Naive B cell (primary cell): ENCODE data around the gene CBFA2T3. TPM values are rescaled to one million over a fixed set of nuclear protein-coding genes. Genes with fewer than 3 reads are reported as not detected.

Experiments used
- ATAC-seq, 2 donors: fragments of 150-1000 bp; cut with Tn5 transposase; 2 replicates each; pipeline ENCODE4 v1.10.0; 2021; ENCODE audit warnings: low read depth in 2 of 2, mild to moderate bottlenecking in 2 of 2, moderate library complexity in 2 of 2
- DNase-seq: peaks from one replicate; pipeline ENCODE4 v3.0.0; 2022
- H3K27ac Mint-ChIP-seq, 6 donors: one replicate each; pipeline ENCODE4 v1.8.0; 2020 to 2022; ENCODE audit warnings: mild to moderate bottlenecking in 6 of 6, mixed read lengths in 6 of 6, moderate library complexity in 5 of 6, inconsistent platforms in 2 of 6
- H3K27me3 Mint-ChIP-seq, 3 donors: one replicate each; pipeline ENCODE4 v1.8.0; 2021 to 2022; ENCODE audit warnings: mixed read lengths in 3 of 3, mild to moderate bottlenecking in 1 of 3
- H3K36me3 Mint-ChIP-seq, 2 donors: one replicate each; pipeline ENCODE4 v1.8.0; 2020 to 2022; ENCODE audit warnings: mixed read lengths in 2 of 2, inconsistent platforms in 1 of 2, mild to moderate bottlenecking in 1 of 2
- H3K4me1 Mint-ChIP-seq, 3 donors: one replicate each; pipeline ENCODE4 v1.8.0; 2020 to 2022; ENCODE audit warnings: mixed read lengths in 3 of 3, inconsistent platforms in 1 of 3, mild to moderate bottlenecking in 1 of 3, moderate library complexity in 1 of 3
- H3K4me3 Mint-ChIP-seq, 8 donors: one replicate each; pipeline ENCODE4 v1.8.0; 2020 to 2022; ENCODE audit warnings: mild to moderate bottlenecking in 8 of 8, mixed read lengths in 8 of 8, moderate library complexity in 8 of 8, inconsistent platforms in 2 of 8
- H3K9me3 Mint-ChIP-seq, 7 donors: one replicate each; pipeline ENCODE4 v1.8.0; 2020 to 2022; ENCODE audit warnings: mixed read lengths in 7 of 7, mild to moderate bottlenecking in 5 of 7, inconsistent platforms in 2 of 7, moderate library complexity in 1 of 7
- polyA plus RNA-seq, 6 donors: library from polyadenylated mRNA; unstranded; fragments of 300-500 nt; fragmentation: Illumina TruSeq; gene quantifications; one replicate each; pipeline ENCODE4 v1.2.3, GENCODE V29; 2021; ENCODE audit warnings: low read depth in 6 of 6

Gene CBFA2T3
- polyA plus RNA-seq, 6 donors from 2014 or later = 0.14 to 19.0 (median 10.0) TPM

GRCh38 chr16:88911136-88911945, 65.7 kb downstream of the CBFA2T3 start:
- Mint-ChIP-seq H3K27ac (peak overlapping the region; percentile 70 to 96 (median 90)), H3K36me3 (no peaks in the 10 kb centered on the region), H3K4me3 (peak overlapping the region in 5 of 8 donors; percentile 24 to 61 (median 35)), H3K4me1 (peaks cover 34 to 47% (median 35%) of the 10 kb centered on the region in 3 donors), H3K27me3 (no peaks in the 10 kb centered on the region), H3K9me3 (no peaks in the 10 kb centered on the region)
- peak; percentile 69 for DNase-seq
- ATAC-seq = peak; percentile 77 to 82

- Mint-ChIP-seq H3K27me3 (no peaks in the 10 kb centered on the region), H3K36me3 (no peaks in the 10 kb centered on the region), H3K9me3 (no peaks in the 10 kb centered on the region), H3K4me3 (peak overlapping the region in 3 of 8 donors; percentile 24 to 61 (median 24)), H3K27ac (peak overlapping the region; percentile 80 to 96 (median 91)), H3K4me1 (peaks cover 32 to 46% (median 33%) of the 10 kb centered on the region in 3 donors)
- DNase-seq (no peak), ATAC-seq (peak in 1 of 2 donors; percentile 19)
Measured at GRCh38 chr16:88910284-88911135, 66.5 kb downstream of the CBFA2T3 start.

GRCh38 chr16:88909431-88910210, 67.4 kb downstream of the CBFA2T3 start:
- DNase-seq (no peak), ATAC-seq (no peak)
- Mint-ChIP-seq H3K27me3 (no peaks in the 10 kb centered on the region), H3K4me1 (peaks cover 32 to 51% (median 39%) of the 10 kb centered on the region in 3 donors), H3K36me3 (no peaks in the 10 kb centered on the region), H3K9me3 (no peaks in the 10 kb centered on the region), H3K27ac (peak overlapping the region in 2 of 6 donors; percentile 60 to 91), H3K4me3 (no peak overlapping the region)

- peak overlapping the region in 1 of 6 donors; percentile 42 for H3K27ac Mint-ChIP-seq
- H3K36me3 Mint-ChIP-seq = no peaks in the 10 kb centered on the region
- no peaks in the 10 kb centered on the region for H3K27me3 Mint-ChIP-seq
- DNase-seq (no peak), ATAC-seq (no peak)
- no peak overlapping the region for H3K4me3 Mint-ChIP-seq
- H3K9me3 Mint-ChIP-seq = no peaks in the 10 kb centered on the region
- peaks cover 22 to 42% (median 35%) of the 10 kb centered on the region in 3 donors for H3K4me1 Mint-ChIP-seq
Measured at GRCh38 chr16:88908307-88908706, 68.7 kb downstream of the CBFA2T3 start.

GRCh38 chr16:88907768-88908167, 69.2 kb downstream of the CBFA2T3 start:
- Mint-ChIP-seq H3K36me3 (no peaks in the 10 kb centered on the region), H3K4me3 (no peak overlapping the region), H3K9me3 (no peaks in the 10 kb centered on the region), H3K27me3 (no peaks in the 10 kb centered on the region), H3K4me1 (peaks cover 22 to 46% (median 35%) of the 10 kb centered on the region in 3 donors), H3K27ac (peak overlapping the region in 2 of 6 donors; percentile 30 to 42)
- ATAC-seq (no peak), DNase-seq (no peak)

GRCh38 chr16:88906535-88907105, 70.4 kb downstream of the CBFA2T3 start:
- ATAC-seq (no peak), DNase-seq (no peak)
- Mint-ChIP-seq H3K27me3 (no peaks in the 10 kb centered on the region), H3K4me1 (peaks cover 16 to 40% (median 28%) of the 10 kb centered on the region in 3 donors), H3K4me3 (no peak overlapping the region), H3K27ac (peak overlapping the region in 1 of 6 donors; percentile 20), H3K9me3 (no peaks in the 10 kb centered on the region), H3K36me3 (no peaks in the 10 kb centered on the region)

- ATAC-seq (no peak), DNase-seq (no peak)
- Mint-ChIP-seq H3K27me3 (no peaks in the 10 kb centered on the region), H3K9me3 (no peaks in the 10 kb centered on the region), H3K36me3 (no peaks in the 10 kb centered on the region), H3K4me3 (no peak overlapping the region), H3K27ac (peak overlapping the region in 1 of 6 donors; percentile 20), H3K4me1 (peaks cover 10 to 34% (median 23%) of the 10 kb centered on the region in 3 donors)
Measured at GRCh38 chr16:88906020-88906419, 71.0 kb downstream of the CBFA2T3 start.

- H3K27me3 Mint-ChIP-seq = no peaks in the 10 kb centered on the region
- ATAC-seq (peak; percentile 40 to 43), DNase-seq (no peak)
- no peaks in the 10 kb centered on the region for H3K36me3 Mint-ChIP-seq
- peaks cover 9 to 33% (median 21%) of the 10 kb centered on the region in 3 donors for H3K4me1 Mint-ChIP-seq
- no peaks in the 10 kb centered on the region for H3K9me3 Mint-ChIP-seq
- peak overlapping the region in 1 of 6 donors; percentile 56 for H3K27ac Mint-ChIP-seq
- no peak overlapping the region for H3K4me3 Mint-ChIP-seq
Measured at GRCh38 chr16:88905563-88905962, 71.4 kb downstream of the CBFA2T3 start.

- Mint-ChIP-seq H3K9me3 (no peaks in the 10 kb centered on the region), H3K4me1 (peaks cover 7 to 26% (median 16%) of the 10 kb centered on the region in 3 donors), H3K4me3 (no peak overlapping the region), H3K27ac (no peak overlapping the region), H3K27me3 (no peaks in the 10 kb centered on the region), H3K36me3 (no peaks in the 10 kb centered on the region)
- ATAC-seq = no peak
- DNase-seq = no peak
Measured at GRCh38 chr16:88904676-88905365, 72.2 kb downstream of the CBFA2T3 start.

GRCh38 chr16:88903267-88903666, 73.7 kb downstream of the CBFA2T3 start:
- no peak overlapping the region for H3K4me3 Mint-ChIP-seq
- DNase-seq (no peak), ATAC-seq (no peak)
- H3K4me1 Mint-ChIP-seq = peaks cover 7 to 26% (median 16%) of the 10 kb centered on the region in 3 donors
- peak overlapping the region in 1 of 6 donors; percentile 42 for H3K27ac Mint-ChIP-seq
- H3K27me3 Mint-ChIP-seq = no peaks in the 10 kb centered on the region
- H3K36me3 Mint-ChIP-seq = no peaks in the 10 kb centered on the region
- no peaks in the 10 kb centered on the region for H3K9me3 Mint-ChIP-seq

- no peaks in the 10 kb centered on the region for H3K9me3 Mint-ChIP-seq
- ATAC-seq = no peak
- H3K4me3 Mint-ChIP-seq = peak overlapping the region in 1 of 8 donors; percentile 30
- H3K27me3 Mint-ChIP-seq = no peaks in the 10 kb centered on the region
- H3K4me1 Mint-ChIP-seq = peaks cover 7 to 25% (median 14%) of the 10 kb centered on the region in 3 donors
- H3K27ac Mint-ChIP-seq = peak overlapping the region in 2 of 6 donors; percentile 42 to 69
- no peak for DNase-seq
- no peaks in the 10 kb centered on the region for H3K36me3 Mint-ChIP-seq
Measured at GRCh38 chr16:88902744-88903143, 74.3 kb downstream of the CBFA2T3 start.

- H3K9me3 Mint-ChIP-seq = no peaks in the 10 kb centered on the region
- ATAC-seq = no peak
- DNase-seq = no peak
- H3K27me3 Mint-ChIP-seq = no peaks in the 10 kb centered on the region
- peaks cover 7 to 21% (median 12%) of the 10 kb centered on the region in 3 donors for H3K4me1 Mint-ChIP-seq
- no peaks in the 10 kb centered on the region for H3K36me3 Mint-ChIP-seq
- H3K27ac Mint-ChIP-seq = no peak overlapping the region
- H3K4me3 Mint-ChIP-seq = no peak overlapping the region
Measured at GRCh38 chr16:88901718-88902337, 75.2 kb downstream of the CBFA2T3 start.
